AG04450 (cell line): ENCODE data around the gene PCCB. TPM values are rescaled to one million over a fixed set of nuclear protein-coding genes. Genes with fewer than 3 reads are reported as not detected.

Experiments
- CTCF ChIA-PET: fragments of 300-600, 350-600 bp; formaldehyde crosslinking; extraction: SDS; loops from one replicate; lab custom pipeline; 2022; ENCODE audit warnings: antibody characterized with exemption, inconsistent platforms; lab: Charles Lee
- POLR2A ChIA-PET: fragments of 350-600 bp; formaldehyde crosslinking; extraction: SDS; loops from one replicate; lab custom pipeline; 2021; ENCODE audit warnings: antibody characterized with exemption, inconsistent platforms; lab: Yijun Ruan, JAX
- DNase-seq: peaks from one replicate; pipeline ENCODE4 v3.0.0-alpha.2; 2011; ENCODE audit warnings: low read depth, low spot score
- H3K27ac ChIP-seq: one replicate; pipeline ENCODE4 v1.5.1; 2012; ENCODE audit warnings: low read depth, low read length, control low read depth
- H3K27me3 ChIP-seq: one replicate; pipeline ENCODE4 v1.6.0; 2012; ENCODE audit warnings: low read length; ENCODE audit not compliant: control insufficient read depth, insufficient read depth
- H3K4me3 ChIP-seq: 2 replicates; pipeline ENCODE4 v1.5.1; 2011; ENCODE audit warnings: mild to moderate bottlenecking, low read depth, low read length, control low read depth
- H3K9me3 ChIP-seq: 2 replicates; pipeline ENCODE4 v1.5.1; 2012; ENCODE audit warnings: low read length; ENCODE audit not compliant: control insufficient read depth, insufficient read depth
- CTCF ChIP-seq: IDR thresholded peaks from 2 replicates; pipeline ENCODE4 v1.5.1; 2011; ENCODE audit warnings: low read depth, low read length, control low read depth, inconsistent platforms
- polyA plus RNA-seq: library from polyadenylated mRNA; depleted of rRNA; stranded (reverse); fragments of >200 nt; gene quantifications from 2 replicates; pipeline ENCODE4 v1.2.3, GENCODE V29; 2011

Gene PCCB
- polyA plus RNA-seq, 1 experiment = 67.7 TPM

DNA sequence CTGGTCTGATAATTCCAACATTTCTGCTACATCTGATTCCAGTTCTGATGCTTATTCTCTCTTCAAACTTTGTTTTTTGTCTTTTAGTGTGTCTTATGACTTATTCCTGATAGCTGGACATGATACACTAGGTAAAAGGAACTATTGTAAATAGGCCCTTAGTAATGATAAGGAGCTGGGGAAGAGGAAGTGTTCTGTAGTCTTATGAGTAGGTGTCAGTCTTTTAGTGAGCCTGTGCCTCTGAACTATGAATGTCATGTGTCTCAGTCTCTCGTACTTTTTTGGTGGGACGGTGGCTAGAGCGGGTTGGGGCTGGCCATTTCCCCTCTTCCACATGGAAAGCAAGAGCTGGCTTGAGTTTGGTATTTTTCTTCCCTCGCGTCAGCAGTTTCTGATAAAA is 41.2 kb downstream of the PCCB start:
- ChIA-PET POLR2A (no interaction called here), CTCF (interaction anchor here (0.9 to 1.2 kb wide), 3 partner anchors 15 to 461 kb away, joined by 3 to 8 read pairs (median 6); no protein-coding TSS in a partner anchor)
- Histone ChIP-seq H3K27ac (no peak overlapping the region), H3K4me3 (no peak overlapping the region), H3K9me3 (no peaks in the 10 kb centered on the region), H3K27me3 (no peaks in the 10 kb centered on the region)
- no peak for TF ChIP-seq CTCF
- DNase-seq = no peak

- POLR2A ChIA-PET = no interaction called here
- Histone ChIP-seq H3K27ac (no peak overlapping the region), H3K27me3 (no peaks in the 10 kb centered on the region), H3K4me3 (no peak overlapping the region), H3K9me3 (no peaks in the 10 kb centered on the region)
- CTCF ChIA-PET = interaction anchor here (1.2 to 1.4 kb wide), 2 partner anchors 13 to 460 kb away, joined by 3 to 8 read pairs; partner anchors contain the start of gene STAG1
- DNase-seq = no peak
- TF ChIP-seq CTCF = no peak
Observed at GRCh38 chr3:136292500-136292899, 42.4 kb downstream of the PCCB start.

DNA sequence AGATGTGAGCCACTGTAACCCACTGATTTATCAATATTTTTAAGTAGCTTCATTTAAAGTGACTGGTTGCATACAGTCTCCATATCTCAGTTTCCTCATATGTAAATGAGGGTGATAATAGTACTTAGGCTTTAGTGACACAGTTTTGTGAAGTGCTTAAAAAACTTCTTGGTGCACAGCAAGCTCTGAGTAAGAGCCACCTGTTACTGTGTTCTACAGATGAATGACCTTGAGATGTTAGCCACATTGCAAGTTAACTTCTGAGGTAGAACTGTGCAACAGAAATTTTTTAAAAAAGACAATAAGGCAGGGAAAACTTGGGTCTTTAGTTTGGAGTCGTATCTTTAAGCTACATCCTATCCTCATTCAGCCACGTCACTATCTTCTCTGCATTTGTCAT is 43.1 kb downstream of the PCCB start:
- POLR2A ChIA-PET = no interaction called here

GRCh38 chr3:136294176-136294575 is 44.0 kb downstream of the PCCB start:
- no peak for DNase-seq
- no peak overlapping the region for H3K27ac ChIP-seq
- POLR2A ChIA-PET = interaction anchor here (0.6 kb wide), 1 partner anchor 97 kb away, joined by 3 read pairs; no protein-coding TSS in a partner anchor
- H3K4me3 ChIP-seq = no peak overlapping the region
- TF ChIP-seq CTCF = no peak
- CTCF ChIA-PET = interaction anchor here (0.9 to 1.7 kb wide), 2 partner anchors 12 to 215 kb away, joined by 3 to 4 read pairs; no protein-coding TSS in a partner anchor
- no peaks in the 10 kb centered on the region for H3K27me3 ChIP-seq
- no peaks in the 10 kb centered on the region for H3K9me3 ChIP-seq

More for the DNA sequence above, 43.1 kb downstream of the PCCB start:
- CTCF ChIA-PET = interaction anchor here (0.6 to 1.7 kb wide), 4 partner anchors 13 to 662 kb away, joined by 3 to 4 read pairs (median 3); no protein-coding TSS in a partner anchor
- no peak overlapping the region for H3K27ac ChIP-seq
- no peak for TF ChIP-seq CTCF
- no peak overlapping the region for H3K4me3 ChIP-seq
- no peaks in the 10 kb centered on the region for H3K9me3 ChIP-seq
- no peaks in the 10 kb centered on the region for H3K27me3 ChIP-seq
- no peak for DNase-seq

- CTCF ChIA-PET = interaction anchor here (1.4 kb wide), 1 partner anchor 456 kb away, joined by 5 read pairs; the partner anchor contains the start of gene STAG1
- Histone ChIP-seq H3K27me3 (no peaks in the 10 kb centered on the region), H3K4me3 (no peak overlapping the region), H3K9me3 (no peaks in the 10 kb centered on the region), H3K27ac (no peak overlapping the region)
- TF ChIP-seq CTCF = no peak
- no peak for DNase-seq
- POLR2A ChIA-PET = no interaction called here
Observed at GRCh38 chr3:136296960-136297359, 46.8 kb downstream of the PCCB start.
